WTC11 (cell line): Measurements from ENCODE around the gene RGS2.

Experiments used
- ATF1 ChIP-seq: sonication (generic); formaldehyde crosslinking; IDR thresholded peaks from 2 replicates; pipeline ENCODE4 v1.8.1; 2023; ENCODE audit warnings: mild to moderate bottlenecking, moderate library complexity, missing genetic modification reagents
- CREM ChIP-seq: sonication (generic); formaldehyde crosslinking; IDR thresholded peaks from 2 replicates; pipeline ENCODE4 v1.8.1; 2022; ENCODE audit warnings: mild to moderate bottlenecking, missing genetic modification reagents, moderate library complexity
- ESRRA ChIP-seq: sonication (generic); formaldehyde crosslinking; IDR thresholded peaks from 2 replicates; pipeline ENCODE4 v1.8.1; 2022; ENCODE audit warnings: mild to moderate bottlenecking, missing genetic modification reagents, borderline replicate concordance
- ETV6 ChIP-seq: sonication (generic); formaldehyde crosslinking; IDR thresholded peaks from 2 replicates; pipeline ENCODE4 v1.8.1; 2022; ENCODE audit warnings: mild to moderate bottlenecking, missing genetic modification reagents
- GRHL2 ChIP-seq: fragments of 250-450 bp; sonication (Bioruptor Pico); IDR thresholded peaks from 2 replicates; pipeline ENCODE4 v1.8.0; 2022; ENCODE audit warnings: mild to moderate bottlenecking, moderate library complexity; ENCODE audit not compliant: insufficient replicate concordance, severe bottlenecking
- IRF2 ChIP-seq: sonication (generic); formaldehyde crosslinking; IDR thresholded peaks from 2 replicates; pipeline ENCODE4 v1.8.0; 2022; ENCODE audit warnings: low read depth, missing genetic modification reagents, borderline replicate concordance
- KAT7 ChIP-seq: sonication (generic); formaldehyde crosslinking; IDR thresholded peaks from 2 replicates; pipeline ENCODE4 v1.8.1; 2023; ENCODE audit warnings: missing genetic modification reagents, mild to moderate bottlenecking, borderline replicate concordance
- SP1 ChIP-seq: sonication (generic); formaldehyde crosslinking; conservative IDR thresholded peaks from 2 replicates; pipeline ENCODE4 v1.8.1; 2022; ENCODE audit warnings: missing genetic modification reagents
- TEAD4 ChIP-seq: sonication (generic); formaldehyde crosslinking; IDR thresholded peaks from 2 replicates; pipeline ENCODE4 v1.8.0; 2022; ENCODE audit warnings: mild to moderate bottlenecking, missing genetic modification reagents
- ZNF121 ChIP-seq: sonication (generic); formaldehyde crosslinking; IDR thresholded peaks from 2 replicates; pipeline ENCODE4 v1.8.0; 2023; ENCODE audit warnings: missing genetic modification reagents
- TF ChIP-seq, protein P1 (sequence below): fragments of 200-600 bp; IDR thresholded peaks from 2 replicates; pipeline ENCODE4 v1.8.0; 2022; ENCODE audit warnings: antibody characterized with exemption
- TF ChIP-seq, protein P2 (sequence below): sonication (generic); formaldehyde crosslinking; IDR thresholded peaks from 2 replicates; pipeline ENCODE4 v1.8.0; 2022; ENCODE audit warnings: mild to moderate bottlenecking, missing genetic modification reagents
- TF ChIP-seq, protein P3 (sequence below): sonication (generic); formaldehyde crosslinking; IDR thresholded peaks from 2 replicates; pipeline ENCODE4 v1.8.0; 2022; ENCODE audit warnings: mild to moderate bottlenecking, missing genetic modification reagents
- TF ChIP-seq, protein P4 (sequence below): sonication (generic); formaldehyde crosslinking; IDR thresholded peaks from 2 replicates; pipeline ENCODE4 v1.8.0; 2022; ENCODE audit warnings: mild to moderate bottlenecking, missing genetic modification reagents

GRCh38 chr1:192814805-192815204 lies 6.0 kb downstream of the RGS2 start:
- TF ChIP-seq, protein P1, sequence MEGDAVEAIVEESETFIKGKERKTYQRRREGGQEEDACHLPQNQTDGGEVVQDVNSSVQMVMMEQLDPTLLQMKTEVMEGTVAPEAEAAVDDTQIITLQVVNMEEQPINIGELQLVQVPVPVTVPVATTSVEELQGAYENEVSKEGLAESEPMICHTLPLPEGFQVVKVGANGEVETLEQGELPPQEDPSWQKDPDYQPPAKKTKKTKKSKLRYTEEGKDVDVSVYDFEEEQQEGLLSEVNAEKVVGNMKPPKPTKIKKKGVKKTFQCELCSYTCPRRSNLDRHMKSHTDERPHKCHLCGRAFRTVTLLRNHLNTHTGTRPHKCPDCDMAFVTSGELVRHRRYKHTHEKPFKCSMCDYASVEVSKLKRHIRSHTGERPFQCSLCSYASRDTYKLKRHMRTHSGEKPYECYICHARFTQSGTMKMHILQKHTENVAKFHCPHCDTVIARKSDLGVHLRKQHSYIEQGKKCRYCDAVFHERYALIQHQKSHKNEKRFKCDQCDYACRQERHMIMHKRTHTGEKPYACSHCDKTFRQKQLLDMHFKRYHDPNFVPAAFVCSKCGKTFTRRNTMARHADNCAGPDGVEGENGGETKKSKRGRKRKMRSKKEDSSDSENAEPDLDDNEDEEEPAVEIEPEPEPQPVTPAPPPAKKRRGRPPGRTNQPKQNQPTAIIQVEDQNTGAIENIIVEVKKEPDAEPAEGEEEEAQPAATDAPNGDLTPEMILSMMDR = no peak
- TF ChIP-seq, protein P2, sequence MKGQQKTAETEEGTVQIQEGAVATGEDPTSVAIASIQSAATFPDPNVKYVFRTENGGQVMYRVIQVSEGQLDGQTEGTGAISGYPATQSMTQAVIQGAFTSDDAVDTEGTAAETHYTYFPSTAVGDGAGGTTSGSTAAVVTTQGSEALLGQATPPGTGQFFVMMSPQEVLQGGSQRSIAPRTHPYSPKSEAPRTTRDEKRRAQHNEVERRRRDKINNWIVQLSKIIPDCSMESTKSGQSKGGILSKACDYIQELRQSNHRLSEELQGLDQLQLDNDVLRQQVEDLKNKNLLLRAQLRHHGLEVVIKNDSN = no peak
- no peak for TF ChIP-seq GRHL2 (CRISPR knock-in tag)
- TF ChIP-seq KAT7 (CRISPR knock-in tag) = no peak
- TF ChIP-seq, protein P3, sequence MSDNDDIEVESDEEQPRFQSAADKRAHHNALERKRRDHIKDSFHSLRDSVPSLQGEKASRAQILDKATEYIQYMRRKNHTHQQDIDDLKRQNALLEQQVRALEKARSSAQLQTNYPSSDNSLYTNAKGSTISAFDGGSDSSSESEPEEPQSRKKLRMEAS (CRISPR knock-in tag) = no peak
- TF ChIP-seq, protein P4, sequence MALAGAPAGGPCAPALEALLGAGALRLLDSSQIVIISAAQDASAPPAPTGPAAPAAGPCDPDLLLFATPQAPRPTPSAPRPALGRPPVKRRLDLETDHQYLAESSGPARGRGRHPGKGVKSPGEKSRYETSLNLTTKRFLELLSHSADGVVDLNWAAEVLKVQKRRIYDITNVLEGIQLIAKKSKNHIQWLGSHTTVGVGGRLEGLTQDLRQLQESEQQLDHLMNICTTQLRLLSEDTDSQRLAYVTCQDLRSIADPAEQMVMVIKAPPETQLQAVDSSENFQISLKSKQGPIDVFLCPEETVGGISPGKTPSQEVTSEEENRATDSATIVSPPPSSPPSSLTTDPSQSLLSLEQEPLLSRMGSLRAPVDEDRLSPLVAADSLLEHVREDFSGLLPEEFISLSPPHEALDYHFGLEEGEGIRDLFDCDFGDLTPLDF = no peak
- no peak for TF ChIP-seq ZNF121 (CRISPR knock-in tag)
- TF ChIP-seq ATF1 (CRISPR knock-in tag) = no peak
- TF ChIP-seq IRF2 (CRISPR knock-in tag) = no peak
- no peak for TF ChIP-seq SP1
- no peak for TF ChIP-seq TEAD4 (CRISPR knock-in tag)
- no peak for TF ChIP-seq ETV6
- no peak for TF ChIP-seq CREM (CRISPR knock-in tag)
- TF ChIP-seq ESRRA (CRISPR knock-in tag) = no peak
